Measurements from ENCODE around the gene PCP4.
"Not testable (repeated sequence)": the region's sequence is repeated elsewhere in the genome, so short reads cannot be mapped to it uniquely, and the experiment has no call there.

Gene PCP4

DNA sequence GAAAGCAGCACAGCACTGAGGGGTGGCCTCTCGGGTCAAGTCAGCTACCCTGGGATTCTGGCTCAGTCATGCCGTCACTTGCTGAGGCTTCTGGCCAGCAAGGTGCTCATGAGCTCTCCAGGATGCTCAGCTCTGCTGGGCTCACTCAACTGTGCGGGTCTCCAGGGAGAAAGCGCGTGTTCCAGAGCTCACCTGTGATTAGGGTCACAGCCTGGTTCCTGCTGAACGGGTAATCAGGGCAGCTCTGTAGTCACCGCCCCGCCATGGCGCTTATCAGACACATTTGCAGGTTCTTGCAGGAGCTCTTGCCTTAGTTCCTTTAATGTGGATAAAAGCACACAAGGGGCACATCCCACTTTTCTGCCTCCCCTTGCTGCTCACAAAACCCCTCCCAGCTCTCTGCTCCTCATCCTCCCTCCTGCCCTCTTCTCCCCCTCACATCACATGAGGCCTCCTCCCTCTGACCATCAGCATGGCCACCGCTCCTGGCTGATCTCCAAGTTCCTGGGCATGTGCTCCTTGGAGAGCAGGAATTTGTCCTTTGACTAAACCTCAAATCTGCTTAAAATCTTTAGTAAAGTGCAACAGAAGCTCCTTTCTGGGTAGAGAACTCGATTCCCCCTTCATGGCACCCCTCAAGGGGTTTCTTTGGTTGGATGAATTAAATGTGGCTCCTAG lies 2.0 kb downstream of the PCP4 start:
- DNase-seq: no peak

DNA sequence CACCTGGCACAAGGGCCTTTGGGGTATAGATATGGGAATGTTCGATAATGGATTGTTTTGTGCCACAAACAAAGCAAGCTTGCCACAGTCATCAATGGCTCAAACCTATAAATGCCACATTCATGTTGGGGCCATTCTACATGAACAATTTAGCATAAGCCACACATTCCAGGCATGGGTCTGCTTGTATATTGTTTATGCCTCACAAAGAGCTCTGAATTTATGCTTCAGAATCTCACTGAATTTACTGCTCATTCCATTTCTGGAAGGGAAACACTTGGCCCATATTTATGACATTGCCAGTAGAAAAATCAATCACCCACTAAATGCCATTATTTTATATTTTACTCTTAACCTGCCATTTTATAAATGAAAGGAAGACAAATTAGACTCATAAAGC lies 6.4 kb downstream of the PCP4 start:
- DNase-seq: no peak

DNA sequence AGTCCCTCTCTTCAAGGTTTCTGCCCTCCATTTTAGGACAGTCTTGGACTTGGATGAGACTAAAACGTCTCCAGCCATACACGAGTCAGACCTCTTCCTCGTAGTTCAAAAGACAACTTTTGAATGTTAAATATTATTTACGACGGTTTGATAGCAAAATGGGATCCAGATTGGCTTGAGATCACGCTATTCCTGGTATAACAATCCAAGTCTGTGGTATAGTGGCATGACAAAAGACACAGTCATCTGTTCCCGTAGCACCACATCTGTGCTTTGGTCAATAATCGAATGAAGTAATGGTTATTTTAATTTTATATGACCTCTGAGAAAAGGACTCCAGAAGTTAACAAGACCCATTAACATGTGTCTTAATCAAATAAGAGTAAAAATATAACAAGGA lies 7.0 kb downstream of the PCP4 start:
- DNase-seq: no peak

DNA sequence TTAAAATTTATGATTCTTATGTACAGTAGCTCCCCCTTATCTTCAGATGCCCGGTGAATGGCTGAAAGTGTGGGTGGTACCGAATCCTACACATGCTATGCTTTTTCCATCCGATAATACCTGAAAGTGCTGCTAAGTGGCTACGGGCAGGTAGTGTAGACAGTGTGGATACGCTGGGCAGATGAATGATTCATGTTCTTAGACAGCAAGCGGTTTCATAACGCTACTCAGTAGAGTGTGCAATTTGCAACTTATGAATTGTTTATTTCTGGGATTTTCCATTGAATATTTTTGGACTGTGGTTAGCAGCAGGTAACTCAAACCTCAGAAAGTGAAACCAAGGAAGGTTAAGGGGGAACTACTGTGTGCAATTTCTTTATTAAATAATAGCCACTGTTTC lies 7.5 kb downstream of the PCP4 start:
- peak; percentile 27 for DNase-seq

DNA sequence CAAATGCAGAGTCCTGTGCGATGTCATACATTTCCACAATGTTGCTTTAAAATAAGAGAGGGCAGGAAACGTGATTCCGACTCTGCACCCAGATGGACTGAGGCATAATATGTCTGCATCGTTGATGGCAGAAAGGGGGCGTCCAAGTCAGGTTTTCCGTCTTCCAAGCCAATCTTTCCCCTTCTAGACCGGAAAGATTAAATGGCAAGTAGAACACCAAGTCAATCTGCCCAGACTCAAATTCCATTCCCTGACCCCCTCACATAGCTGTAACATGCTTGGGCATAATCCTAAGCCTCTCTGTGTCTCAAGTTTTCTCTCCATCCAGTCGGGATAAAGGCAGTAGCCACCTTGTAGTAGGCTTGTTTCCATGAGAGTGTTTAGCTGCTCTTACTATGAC lies 14.4 kb downstream of the PCP4 start:
- DNase-seq: no peak

DNA sequence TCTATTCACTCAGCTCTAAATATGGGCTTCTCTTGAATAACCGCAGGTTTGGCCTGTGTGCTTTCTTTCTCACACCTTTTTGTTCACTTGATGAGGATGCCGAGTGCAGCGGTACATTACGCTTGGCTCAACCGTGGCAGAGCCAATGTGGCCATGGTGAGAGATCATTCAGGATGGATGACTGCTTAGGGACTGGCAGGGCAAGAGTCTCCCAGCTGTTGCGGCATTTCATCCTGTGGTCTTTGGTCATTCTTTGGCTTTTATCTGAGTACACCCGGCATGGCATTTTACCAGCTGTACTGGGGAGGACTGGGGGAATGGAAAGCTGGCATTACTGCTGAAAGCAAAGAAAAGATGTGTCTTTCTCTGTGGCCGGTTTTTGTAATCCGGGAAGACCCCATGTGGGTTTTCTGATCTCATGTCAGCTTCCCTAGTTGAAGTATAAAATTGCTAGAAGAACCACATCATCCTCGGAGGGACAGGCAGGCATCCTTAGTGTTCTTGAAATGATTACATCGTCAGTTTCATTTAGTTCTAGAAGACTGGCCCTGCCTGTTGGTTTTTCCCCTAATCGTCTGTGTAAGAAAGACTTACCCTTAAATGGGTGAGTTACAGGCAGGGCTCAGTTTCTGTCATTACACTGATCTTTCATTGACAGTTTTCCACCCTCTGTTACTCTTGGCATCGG lies 15.1 kb downstream of the PCP4 start:
- no peak for DNase-seq

DNA sequence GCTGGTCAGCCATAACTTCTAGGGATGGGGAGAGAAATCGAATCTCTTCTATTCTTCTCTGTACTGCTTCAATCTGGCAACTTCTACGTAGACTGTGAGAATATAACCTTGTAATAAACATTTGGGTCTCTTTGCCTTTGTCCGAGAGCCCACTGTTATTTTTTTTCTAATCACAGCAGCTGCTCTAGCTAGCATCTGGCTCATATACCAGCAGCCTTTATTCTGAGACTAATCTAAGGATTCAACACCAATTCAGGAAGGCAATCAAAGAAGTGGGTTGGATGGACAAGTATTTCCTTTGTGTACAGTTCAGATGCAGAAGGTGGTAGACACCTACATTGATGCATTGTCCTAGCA lies 15.6 kb downstream of the PCP4 start:
- DNase-seq: no peak

DNA sequence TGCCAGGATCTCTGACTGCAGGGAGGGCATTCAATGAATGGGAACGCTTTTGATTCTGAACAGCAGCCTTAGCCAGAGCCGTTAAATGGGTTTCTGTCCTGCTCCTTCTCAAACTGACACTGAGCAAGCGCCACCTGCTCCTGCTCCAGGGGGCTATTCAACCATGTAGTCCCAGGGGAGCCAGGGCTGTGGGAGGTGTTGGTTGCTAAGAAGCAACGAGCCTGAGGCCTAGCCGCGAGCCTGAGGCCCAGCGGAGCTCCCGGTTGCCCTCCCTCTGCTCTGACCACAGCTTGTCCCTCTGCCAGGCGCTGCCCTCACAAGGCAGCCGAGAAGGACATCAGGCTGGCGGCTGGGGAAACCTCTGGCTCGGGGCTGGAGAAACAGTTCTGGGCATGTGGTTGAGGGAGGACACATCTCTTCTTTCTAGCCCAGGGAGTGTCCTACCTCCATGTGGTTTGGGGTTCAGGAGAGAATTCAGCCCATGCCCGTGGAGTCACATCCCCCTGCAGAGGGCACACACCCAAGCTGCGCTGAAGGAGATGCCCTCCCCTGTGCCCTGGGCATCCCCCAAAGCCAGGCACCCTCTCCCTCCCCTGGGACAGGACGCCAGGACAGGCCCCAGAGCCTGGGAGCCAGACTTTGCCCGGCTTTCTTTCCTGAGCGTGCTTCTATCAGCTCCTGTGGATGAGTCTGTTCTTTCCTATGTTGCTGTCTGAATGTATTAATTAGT lies 18.0 kb downstream of the PCP4 start:
- DNase-seq: peak; percentile 82

DNA sequence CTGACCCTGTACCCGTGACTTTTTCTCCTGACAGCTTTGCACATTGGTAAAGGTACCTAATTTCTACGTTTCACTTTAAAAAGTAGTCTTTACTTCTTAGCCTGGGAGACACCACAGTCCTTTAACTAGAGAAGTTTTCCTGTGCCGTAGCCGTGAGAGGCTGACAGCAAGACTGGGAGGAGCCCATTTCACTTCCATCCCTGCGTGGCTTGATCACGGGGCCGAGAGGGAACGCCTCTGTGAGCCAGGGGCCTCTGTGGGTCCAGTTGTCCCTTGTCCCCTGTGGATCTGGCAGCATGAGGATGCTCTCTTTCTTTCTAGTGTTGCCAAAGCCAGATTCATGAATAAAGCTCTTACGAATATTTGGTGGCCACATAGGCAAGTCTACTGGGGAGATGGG lies 21.6 kb downstream of the PCP4 start:
- no peak for DNase-seq

DNA sequence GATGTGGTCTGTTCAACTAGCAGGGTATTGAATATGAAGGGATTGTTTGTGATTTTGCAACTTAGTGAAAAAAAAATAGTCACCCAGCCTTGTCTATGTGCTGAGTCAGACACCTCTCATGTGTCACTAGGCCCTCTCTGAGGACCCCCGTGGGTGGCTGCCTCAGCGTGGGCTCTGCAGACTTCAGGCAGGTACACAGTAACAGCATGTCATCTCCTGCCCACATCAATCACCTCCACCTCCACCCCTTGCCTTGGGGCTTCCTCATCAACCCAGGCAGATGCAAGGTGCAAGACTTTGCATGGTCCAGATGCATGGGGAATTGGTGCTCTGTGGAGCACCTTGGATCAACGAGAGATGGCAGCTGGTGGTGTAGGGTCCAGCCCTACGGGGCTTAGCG lies 23.9 kb downstream of the PCP4 start:
- DNase-seq: no peak

DNA sequence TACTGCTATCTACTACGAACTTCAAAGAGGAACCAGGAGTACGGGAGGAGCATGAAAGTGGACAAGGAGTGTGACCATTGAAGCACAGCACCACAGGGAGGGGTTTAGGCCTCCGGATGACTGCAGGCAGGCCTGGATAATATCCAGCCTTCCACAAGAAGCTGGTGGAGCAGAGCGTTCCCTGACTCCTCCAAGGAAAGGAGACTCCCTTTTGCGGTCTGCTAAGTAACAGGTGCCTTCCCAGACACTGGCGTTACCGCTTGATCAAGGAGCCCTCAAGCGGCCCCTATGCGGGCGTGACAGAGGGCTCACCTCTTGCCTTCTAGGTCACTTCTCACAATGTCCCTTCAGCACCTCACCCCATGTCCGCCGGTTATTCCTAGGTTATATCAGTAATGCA lies 24.6 kb downstream of the PCP4 start:
- DNase-seq: not testable (repeated sequence)

DNA sequence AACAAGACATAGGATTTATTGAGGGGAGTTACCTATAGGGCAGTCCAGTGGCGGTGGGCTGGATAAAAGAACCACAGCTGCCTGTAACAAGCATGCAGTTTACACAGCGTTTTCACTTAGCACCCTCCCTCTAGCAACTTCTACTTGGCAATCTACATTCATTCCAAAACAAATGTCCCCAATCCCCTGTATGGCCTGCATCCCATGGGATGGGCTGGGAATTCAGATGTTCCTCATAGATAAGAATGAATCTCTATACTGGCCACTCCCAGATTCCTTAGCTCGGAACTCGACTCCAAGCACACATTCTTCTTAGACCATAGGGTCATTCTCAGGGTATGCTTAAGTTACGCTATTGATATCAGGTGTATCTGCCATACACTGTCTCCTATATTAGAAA lies 33.3 kb downstream of the PCP4 start:
- DNase-seq: no peak

DNA sequence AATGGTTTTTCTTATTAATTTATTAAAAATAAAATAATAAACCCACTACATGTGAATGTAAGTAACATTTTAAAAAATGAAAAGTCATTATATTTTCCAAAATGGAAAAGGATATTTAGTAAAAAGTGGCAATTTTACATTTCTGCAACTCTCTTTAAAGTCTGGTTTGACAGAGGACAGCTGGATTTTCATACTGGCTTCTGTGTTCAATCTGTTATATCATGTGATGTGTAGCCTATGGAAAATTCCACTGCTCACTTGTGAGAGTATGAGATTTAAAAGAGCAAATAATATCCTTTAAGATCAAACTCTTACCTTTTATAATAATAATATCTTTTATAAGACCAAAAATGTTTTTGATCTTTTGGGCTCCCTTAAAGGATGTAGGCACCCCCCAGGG lies 33.7 kb downstream of the PCP4 start:
- no peak for DNase-seq

DNA sequence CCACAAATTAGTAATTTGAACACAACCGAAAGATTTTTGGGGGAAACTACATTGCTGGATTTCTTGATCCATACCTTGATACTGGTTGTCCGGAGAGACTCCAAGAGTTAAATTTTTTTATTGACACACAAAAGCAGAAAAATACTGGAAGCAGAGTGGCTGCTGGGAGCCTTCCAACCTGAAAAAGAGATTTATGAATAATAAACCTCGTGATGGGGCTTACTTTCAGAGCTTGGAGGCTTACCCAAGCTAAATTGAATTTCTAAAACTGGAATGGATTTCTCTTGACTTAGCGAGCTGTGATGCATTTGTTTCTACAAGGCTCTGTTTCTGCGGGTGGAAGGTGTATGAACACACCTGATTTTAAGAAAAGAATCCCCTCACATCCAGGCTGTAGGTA lies 35.7 kb downstream of the PCP4 start:
- DNase-seq: no peak

DNA sequence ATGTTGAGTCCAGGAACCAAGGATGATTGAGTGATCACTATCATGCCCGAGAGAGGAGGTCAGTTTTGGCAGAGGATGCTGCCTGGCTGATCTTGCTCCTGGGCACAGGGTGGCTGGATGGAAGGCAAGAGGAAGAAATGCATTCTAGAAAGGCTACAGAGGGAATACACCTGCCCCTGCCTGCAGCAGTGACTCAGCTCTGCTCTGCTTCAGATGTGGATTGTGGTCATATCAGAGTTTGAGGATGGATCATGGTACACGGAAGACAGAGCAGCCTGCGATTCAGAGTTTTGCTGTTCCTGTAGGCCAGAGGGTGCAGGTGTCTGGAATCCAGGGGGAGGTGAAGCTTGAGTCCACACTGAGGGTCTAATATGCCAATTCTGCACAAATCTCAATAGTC lies 37.2 kb downstream of the PCP4 start:
- DNase-seq: no peak

DNA sequence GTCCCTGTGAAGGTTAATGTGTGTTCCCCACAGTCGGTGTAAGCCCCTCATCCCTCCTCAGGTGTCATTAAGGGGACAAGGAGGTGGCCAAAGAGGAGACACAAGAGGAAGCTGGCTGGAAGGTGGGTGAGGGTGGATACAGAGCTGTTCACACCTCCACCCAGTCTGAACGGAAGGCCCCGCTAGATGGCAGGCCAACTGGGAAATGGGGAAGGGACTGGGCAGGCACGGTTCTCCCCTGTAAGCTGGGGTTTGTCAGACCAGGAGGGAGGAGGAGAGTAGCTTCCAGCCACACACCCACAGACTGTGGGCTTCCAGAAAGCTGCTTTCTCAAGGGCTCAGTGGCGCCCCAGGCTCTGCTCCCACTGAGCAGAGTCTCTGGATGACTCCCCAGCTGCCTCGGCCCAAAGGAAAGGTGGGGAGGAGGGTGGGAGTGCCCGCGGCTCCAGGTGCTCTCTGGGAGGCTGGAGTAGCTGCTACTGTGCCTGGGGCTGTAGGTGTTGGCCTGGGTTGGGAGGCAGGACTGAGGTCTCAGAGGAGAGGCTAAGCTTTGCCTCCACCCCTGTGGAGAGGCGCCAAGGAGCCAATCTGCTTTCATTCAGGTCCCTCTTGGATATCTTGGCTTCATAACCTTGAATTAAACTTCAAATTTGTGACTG lies 41.2 kb downstream of the PCP4 start:
- DNase-seq: no peak

DNA sequence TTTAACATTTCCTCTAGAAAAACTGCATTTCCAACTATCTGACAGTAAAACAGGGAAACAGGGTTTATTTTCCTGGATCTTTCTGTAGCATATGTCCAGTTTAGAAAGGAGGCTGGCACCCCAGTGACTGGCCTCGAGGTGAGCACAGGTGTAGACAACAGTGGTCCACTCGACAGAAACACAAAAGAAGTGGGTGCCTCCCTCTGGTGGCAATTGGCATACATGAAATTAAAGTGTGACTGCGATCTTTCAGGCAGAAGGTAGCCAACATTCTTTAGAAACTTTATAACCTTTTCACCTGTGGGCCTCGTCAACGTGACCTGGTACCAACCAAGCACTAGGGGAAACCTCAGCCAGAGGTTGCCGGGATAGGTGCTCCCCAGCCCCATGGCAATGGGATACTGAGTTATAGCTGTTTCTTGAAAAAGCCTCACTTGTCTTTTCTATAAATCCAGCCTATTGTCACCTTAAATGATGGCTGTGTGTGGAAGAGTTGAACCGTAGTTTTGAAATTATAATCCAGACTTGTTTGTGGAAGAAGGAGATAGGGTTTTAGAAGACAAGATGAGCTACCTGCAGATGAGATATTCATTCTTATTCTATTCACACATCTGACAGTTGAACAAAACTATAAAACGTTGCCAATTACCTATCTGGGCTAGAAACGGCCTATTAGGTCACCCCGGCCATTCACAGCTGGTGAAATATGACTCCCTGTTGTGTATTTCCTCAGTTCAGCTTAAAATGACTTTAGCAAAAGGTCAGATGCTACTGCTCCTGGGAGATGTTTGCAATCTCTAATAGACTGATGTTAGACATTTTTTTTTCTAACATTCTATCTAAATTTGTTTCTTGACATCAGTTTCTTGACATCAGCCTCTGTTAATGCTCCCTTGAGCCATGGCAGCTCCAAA lies 44.3 kb downstream of the PCP4 start:
- DNase-seq: no peak

DNA sequence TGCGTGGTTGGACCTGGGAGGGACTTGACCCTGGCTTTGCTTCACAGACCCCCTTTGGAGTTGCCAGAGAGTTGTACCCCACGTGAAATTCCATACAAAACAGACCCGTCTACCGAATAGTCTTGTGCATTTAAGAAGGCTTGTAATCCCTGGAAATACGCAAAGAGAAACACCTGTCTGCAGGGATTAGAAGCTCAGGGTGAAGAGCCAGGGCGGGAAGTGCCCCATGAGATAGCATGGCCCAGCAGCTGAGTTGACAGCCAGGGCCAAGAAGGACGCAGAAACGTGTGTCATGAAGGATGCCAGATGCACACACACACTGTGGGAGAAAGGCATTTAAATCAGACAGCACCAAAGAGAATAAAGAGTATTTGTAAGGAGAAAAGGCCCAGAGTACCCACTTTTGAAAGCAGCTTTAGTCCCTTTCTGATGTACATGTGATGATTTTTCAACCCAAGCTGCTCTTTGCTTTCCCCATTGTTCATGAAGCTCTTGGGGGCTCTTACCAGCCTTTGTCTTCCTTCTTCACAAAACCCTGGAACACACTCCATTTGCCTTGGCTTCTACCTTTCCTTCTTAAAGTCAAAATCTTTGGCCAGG lies 46.6 kb downstream of the PCP4 start:
- no peak for DNase-seq

DNA sequence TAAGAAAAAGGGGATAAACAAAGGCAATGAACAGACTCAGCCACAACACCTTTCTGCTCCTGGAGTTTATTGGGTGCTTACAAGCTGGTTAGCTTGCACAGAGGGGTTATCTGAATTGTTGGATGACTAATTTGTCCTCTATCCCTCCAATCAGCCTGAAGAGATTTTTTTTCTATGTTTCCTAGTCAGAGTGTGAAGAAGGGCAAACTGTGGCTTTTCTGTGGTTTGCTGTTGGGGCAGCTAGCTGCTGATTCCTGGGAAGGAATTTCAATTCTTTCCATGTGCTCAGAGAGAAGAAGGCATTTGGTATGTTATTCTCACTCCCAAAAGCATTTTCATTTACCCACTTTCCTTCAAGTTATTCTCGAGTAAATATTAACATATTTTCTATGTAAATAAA lies 48.6 kb downstream of the PCP4 start:
- no peak for DNase-seq

DNA sequence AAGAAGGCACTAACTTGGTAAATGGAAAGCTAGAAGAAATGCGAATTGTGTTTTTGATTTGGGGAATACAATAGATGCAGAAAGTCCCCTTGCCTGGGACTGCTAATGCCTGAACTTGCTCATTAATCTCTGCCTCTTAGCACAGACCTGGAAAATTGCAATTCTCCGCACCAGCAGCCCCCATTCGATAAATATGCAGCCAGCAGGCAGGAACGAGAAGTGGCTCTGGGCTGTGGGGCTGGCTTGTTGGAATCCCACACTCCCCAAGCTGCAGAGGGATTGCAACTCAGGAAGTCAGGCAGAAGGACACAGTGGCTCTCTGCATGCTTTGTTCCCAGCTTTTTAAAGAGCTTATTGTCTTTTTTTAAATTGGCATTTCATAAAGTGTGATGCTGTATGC lies 51.3 kb downstream of the PCP4 start:
- no peak for DNase-seq

DNA sequence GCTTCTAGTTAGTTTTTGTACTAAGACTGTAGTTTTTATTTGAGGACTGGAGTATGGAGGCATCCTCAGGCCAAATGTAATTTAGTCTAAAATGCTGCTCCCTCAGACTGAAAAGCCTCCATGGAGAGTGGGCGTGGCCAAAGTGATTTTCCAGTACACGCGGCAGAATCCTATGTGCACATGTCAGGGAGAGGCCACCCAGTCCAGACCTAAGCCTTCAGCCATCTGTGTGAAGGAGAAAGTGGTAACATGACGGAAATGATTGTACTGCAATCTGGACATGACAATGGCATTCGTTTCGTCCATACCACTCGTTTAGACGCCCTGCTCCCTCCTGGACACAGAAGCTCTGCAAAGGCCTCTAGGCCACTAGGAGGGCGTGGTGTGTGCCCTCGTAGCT lies 56.2 kb downstream of the PCP4 start:
- no peak for DNase-seq

DNA sequence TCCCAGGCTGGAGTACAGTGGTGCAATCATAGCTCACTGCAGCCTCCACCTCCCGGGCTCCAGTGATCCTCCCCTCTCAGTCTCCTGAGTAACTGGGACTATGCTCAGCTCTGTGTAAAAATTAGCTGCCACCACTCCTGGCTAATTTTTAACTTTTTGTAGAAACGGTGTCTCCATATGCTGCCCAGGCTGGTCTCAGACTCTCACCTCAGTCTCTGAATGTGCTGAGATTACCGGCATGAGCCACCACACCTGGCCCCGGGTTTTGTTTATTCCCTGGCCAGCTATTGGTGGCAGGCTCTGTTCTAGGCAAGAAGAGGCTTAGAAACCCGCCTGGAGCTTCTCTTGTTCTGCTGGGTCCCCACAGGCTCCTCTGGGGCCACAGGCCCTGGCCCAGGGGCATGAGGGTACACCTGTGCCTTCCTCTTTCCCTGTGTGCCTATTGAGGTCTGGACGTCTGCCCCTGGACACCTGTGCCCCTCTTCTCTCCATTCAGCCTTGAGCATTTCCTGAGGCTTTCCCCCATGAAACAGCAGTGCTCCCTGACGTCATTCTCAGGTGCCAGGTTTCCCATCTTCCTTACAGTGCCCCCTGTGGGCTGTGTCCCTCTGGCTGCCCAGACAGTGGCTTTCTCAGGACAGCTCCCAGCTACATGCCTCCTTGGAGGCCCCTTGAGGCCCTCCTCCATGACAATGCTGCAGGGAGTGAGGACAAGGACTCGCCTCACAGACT lies 57.5 kb downstream of the PCP4 start:
- DNase-seq: no peak

Measured in NCI-H187 treated with DMSO at 0.1 percent for 48 hours (cell line).